ENCODE data around the gene GMDS. TPM values are rescaled to one million over a fixed set of nuclear protein-coding genes. Genes with fewer than 3 reads are reported as not detected.

Gene GMDS
- total and polyA plus RNA-seq, 2 of the 13 experiments (the other 11 are each of a cell fraction or from before 2014, with no cell fraction given), result 64.4 to 112 TPM

GRCh38 chr6:2245103-2245876 lies at the start of gene GMDS (continued):
- no peak for TF ChIP-seq KIAA2018 (CRISPR knock-in tag; IDR thresholded peaks at IDR 0.05; ENCODE audit: borderline replicate concordance)
- TF ChIP-seq HNF4A (CRISPR knock-in tag; IDR thresholded peaks at IDR 0.05), result no peak
- TF ChIP-seq ZBTB33 (CRISPR knock-in tag; IDR thresholded peaks at IDR 0.05), result no peak
- no peak; the same call in 1 of the 2 replicates for TF ChIP-seq ZNF589 (CRISPR knock-in tag; conservative IDR thresholded peaks at IDR 0.05)
- peak; percentile 72; the same call in 1 of the 2 replicates for TF ChIP-seq MED1 (CRISPR knock-in tag; IDR thresholded peaks at IDR 0.05)
- TF ChIP-seq ZNF749 (CRISPR knock-in tag; IDR thresholded peaks at IDR 0.05; ENCODE audit: borderline replicate concordance), result peak; percentile 89
- TF ChIP-seq TAF15 (IDR thresholded peaks at IDR 0.05; ENCODE audit: low read depth, low read length, poor library complexity, severe bottlenecking), result no peak
- TF ChIP-seq ZNF274 (CRISPR knock-in tag; IDR thresholded peaks at IDR 0.05), result no peak
- peak; percentile 2; the same call in 1 of the 2 replicates for TF ChIP-seq RXRB (CRISPR knock-in tag; IDR thresholded peaks at IDR 0.05; ENCODE audit: borderline replicate concordance)
- no peak for TF ChIP-seq NPAS2 (CRISPR knock-in tag; IDR thresholded peaks at IDR 0.05; ENCODE audit: borderline replicate concordance)
- no peak for TF ChIP-seq ZNF543 (CRISPR knock-in tag; IDR thresholded peaks at IDR 0.05)
- no peak for TF ChIP-seq SCMH1 (CRISPR knock-in tag; IDR thresholded peaks at IDR 0.05; ENCODE audit: borderline replicate concordance)
- TF ChIP-seq ZNF343 (CRISPR knock-in tag; IDR thresholded peaks at IDR 0.05), result no peak
- TF ChIP-seq SATB2 (CRISPR knock-in tag; IDR thresholded peaks at IDR 0.05), result peak; percentile 81; the same call in 1 of the 2 replicates
- peak; percentile 94 for TF ChIP-seq CSRNP2 (CRISPR knock-in tag; conservative IDR thresholded peaks at IDR 0.05; ENCODE audit: low read depth)
- TF ChIP-seq ZNF597 (CRISPR knock-in tag; IDR thresholded peaks at IDR 0.05), result no peak
